T-helper 1 cell (primary cell): Measurements from ENCODE around the gene COL13A1.
A peak's percentile ranks its signal among the peaks of the same experiment; 100 is the strongest.

ENCODE experiments used
- DNase-seq, 5 donors: peaks; one replicate each; pipeline ENCODE4 v3.0.0-alpha.2; 2012 to 2020

The COL13A1 gene

GRCh38 chr10:69913606-69914382, 112.1 kb downstream of the COL13A1 start:
- no peak for DNase-seq

DNA sequence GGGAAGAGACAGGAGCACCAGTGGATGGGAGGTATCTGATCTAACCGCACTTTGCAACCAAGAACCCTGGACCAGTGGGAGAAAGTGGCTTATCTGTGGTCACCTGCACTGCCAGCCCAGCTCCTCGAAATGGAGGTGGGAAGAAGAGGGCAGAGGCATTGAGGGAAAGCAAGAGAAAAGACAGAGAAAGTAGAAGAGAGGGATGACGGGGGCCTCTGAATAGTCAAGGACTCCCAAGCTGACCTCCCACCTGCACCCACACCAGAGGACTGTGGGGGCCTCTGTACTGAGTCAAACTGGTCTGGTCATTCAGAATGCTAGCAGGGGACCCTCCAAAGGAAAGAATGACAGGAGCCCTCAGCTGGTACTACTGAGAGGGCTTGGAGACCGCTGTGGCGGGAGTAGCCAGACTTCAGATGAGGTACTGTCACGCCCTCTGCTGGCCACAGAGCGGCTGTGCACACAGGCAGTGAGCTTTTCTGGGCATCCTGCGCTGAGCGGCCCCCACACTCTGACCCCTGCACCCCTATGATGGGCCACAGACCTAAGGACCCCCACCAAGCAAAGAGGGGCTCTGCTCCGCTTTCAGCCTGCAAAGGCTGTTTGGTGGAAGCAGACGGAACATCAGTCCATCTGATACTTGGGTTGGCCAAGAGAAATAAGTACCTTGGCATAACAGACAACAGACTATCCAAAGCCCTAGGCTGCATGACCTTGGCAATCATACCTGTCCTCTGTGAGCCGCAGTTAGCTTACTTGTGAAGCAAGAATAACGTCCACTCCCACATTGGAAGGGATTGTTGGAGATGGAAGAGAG, 112.9 kb downstream of the COL13A1 start:
- DNase-seq = peak in 3 of 5 donors; percentile 22 to 32 (median 30)

GRCh38 chr10:69915215-69915560, 113.5 kb downstream of the COL13A1 start:
- DNase-seq = no peak

DNA sequence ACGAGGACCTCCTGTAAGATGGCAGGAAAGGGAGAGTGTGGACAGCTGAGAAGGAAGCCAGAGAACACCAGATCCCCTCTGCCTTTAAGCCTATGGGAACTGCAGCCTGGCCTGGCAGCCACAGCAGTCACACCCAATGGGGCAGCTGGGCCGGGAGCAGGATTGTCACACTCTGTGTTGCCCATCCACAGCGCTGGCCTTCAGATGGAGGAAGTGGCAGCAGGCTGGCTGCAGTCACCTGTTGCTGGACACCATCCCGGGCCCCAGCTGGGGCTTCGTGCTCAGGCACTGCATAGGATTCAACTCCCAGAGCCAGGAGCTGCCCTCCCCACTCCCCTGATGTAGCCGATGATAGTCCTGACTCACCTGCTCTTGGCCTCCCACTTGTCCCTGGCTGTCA, 114.4 kb downstream of the COL13A1 start:
- no peak for DNase-seq

DNA sequence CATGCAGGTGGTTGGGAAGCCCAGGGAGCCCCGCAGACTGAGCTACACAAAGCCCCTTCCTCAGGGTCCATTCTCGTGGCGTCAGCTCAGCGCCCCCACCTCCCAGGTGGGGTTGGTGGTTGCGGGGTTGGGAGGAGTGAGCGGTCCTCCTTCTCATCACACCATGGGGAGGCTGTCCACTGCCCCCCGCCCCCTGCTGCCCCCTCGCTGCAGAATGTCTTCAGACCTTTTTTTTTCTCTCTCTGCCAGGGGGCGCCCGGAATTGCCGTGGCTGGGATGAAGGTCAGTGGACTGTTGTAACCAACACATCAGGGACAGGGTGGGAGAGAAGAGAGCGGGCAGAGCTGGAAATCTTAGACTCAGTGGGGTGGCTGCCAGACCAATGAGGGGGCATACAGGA, 116.3 kb downstream of the COL13A1 start:
- DNase-seq = no peak

- no peak for DNase-seq
Measured at GRCh38 chr10:69919250-69919649, 117.5 kb downstream of the COL13A1 start.

DNA sequence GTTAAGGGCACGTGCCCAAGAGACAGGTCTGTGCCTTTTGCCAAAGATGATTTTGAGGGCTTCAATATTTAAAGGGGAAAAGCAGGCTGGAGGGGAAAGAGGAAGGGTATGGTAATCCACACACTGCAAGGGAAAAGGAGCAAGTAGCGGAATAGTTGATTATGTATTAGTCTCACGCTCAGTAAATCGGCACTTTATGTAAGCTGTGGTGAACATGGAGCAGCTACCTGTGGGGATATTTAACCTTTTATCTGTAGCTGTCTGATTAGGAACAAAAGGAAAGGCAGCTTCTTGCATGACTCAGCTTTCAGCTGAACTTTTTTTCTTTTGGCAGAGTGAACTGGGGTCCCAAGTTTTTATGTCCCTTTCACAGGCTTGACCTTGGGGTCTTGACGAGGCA, 123.4 kb downstream of the COL13A1 start:
- DNase-seq = no peak

- DNase-seq = no peak
Measured at GRCh38 chr10:69928339-69928738, 126.6 kb downstream of the COL13A1 start.

GRCh38 chr10:69929575-69929974, 127.9 kb downstream of the COL13A1 start:
- no peak for DNase-seq

- DNase-seq = no peak
Measured at GRCh38 chr10:69934768-69935167, 133.1 kb downstream of the COL13A1 start.

GRCh38 chr10:69936091-69936490, 134.4 kb downstream of the COL13A1 start:
- DNase-seq = no peak

- DNase-seq = no peak
Measured at GRCh38 chr10:69938541-69938991, 136.9 kb downstream of the COL13A1 start.

DNA sequence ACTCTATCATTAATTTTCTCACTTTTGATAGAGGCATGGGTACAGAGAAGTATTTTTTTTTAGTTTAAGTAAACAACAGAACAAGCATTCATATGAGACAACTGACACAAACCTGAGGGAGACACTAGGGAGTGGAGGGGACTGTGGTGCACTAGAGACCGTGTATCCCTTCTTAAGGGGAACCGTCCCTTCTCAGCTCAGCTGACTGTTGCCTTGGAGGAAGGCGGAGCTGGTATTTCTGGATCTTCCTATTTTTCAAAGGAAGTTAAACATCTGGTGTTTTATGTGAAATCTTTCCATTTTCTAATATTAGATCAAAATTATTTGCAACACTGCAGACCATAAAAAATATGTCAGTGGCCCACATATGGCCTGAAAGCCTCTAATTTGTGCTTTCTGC, 137.4 kb downstream of the COL13A1 start:
- DNase-seq = no peak

- DNase-seq = no peak
Measured at GRCh38 chr10:69939481-69939880, 137.8 kb downstream of the COL13A1 start.

DNA sequence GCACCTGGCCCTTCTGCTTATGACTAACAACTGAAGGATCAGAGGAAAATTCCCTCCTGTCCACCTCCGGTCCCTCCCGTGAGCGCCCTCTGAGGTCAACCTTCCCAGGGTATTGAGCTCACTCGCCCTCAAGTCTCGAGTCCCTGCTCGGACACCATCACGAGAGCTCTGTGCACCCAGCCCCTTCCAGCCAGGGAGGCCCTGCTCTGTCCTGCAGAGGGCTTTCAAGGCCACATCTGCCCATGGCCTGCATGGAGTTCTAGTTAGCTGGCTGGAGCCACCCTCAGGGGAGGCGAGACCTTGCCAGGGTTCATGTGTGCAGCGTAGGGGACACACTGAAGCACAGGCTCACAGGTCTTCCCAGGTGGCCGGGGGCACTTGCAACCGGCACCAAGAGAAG, 140.0 kb downstream of the COL13A1 start:
- DNase-seq = no peak

DNA sequence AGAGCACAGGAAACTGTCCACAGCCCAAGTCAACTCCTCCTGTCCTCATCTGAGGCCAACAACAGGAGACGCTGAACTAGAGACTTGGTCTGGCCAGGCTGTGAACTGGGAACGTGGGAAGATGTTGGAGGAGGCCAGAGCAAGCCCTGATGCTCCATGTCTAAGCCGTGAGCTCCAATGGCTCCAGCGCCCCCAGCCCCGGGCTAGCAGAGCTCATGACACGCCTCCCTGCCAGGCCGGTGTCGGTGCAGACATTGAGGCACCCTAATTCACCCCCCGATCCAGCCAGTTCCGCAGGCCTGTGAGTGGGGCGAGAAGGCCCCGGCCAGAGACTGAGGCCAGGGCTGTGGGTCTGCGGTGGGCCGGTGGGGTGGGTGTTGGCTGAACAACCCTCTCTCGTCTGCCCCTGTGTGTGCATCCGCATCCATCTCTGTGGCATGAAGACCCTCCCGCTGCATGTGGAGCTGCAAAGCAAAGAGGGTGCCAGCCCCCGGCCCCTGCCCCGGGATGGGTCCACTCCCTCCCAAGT, 141.7 kb downstream of the COL13A1 start:
- DNase-seq = no peak

GRCh38 chr10:69944761-69945160, 143.1 kb downstream of the COL13A1 start:
- DNase-seq = no peak

DNA sequence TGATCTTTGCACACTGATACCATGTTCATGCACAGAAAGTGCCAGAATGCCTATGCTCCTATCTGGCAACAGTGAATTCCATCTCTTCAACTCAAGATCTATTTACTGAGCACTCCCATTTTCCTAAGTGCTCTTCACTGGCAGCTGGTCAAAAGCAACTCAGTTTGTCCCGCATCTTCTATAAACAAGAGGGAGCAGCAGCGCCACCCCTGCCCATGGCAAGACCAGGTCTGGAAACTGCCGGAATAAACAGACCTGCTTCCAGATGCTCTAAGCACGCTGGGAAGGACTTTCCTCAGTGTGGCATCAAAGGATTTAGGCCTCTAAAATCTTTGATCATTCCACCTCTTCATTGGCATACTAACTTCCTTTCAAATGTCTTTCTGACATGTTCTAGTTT, 146.6 kb downstream of the COL13A1 start:
- DNase-seq = no peak

DNA sequence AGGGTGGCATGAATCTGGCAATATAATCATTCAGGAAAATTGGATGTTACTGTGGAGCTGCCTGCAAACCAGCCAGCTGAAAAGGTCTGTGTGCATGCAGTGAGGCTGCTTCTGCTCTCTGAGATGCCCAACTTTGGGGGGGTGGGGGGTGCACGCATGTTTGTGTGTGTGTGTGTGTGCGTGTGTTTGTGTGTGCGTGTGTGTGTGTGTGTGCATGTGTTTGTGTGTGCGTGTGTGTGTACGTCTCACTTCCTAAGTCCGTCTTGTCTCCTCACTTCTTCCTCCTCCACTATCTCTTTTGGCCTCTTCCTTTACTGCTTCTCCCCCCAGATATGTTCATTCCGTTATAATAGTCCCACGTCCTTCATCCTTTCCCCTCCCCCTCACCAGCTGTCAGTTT, 148.1 kb downstream of the COL13A1 start:
- DNase-seq = no peak

DNA sequence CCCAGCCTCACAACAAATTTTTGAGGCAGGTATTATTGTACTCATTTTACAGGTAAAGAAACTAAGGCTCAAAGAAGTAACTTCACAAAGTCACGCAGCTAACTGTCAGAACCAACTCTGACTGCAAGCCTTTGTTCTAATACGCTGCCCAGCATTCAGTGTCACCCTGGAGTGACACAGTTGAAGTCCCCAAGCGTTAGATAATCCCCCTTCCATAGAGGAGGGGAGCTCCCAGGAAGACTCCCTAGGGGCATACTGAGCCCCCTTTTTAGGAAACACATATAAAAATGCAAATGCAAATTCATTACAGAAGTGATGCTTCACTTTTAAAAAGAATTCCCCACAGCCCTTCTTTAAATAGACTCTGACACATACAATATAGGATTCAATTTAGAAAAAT, 150.0 kb downstream of the COL13A1 start:
- no peak for DNase-seq

GRCh38 chr10:69952069-69952800, 150.5 kb downstream of the COL13A1 start:
- no peak for DNase-seq

- DNase-seq = no peak
Measured at GRCh38 chr10:69952821-69953221, 151.1 kb downstream of the COL13A1 start.

DNA sequence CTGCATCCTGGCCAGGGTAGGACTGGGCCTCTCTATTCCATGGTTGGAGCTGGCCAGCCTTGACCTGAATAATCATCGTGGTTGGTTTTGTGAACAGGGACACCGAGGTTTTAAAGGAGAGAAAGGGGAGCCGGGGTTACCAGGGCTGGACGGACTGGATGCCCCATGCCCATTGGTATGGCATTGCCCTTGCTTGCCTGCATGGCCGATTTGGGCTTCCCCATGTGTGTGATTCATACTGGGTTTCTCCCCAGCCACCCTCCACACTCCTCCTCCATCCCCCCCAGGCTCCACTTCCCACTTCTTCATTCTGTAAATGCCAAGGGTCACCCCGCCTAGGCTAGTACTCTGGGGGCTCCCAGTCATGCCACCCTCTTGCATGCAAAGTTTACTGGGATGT, 152.1 kb downstream of the COL13A1 start:
- DNase-seq = no peak
